NCI-H2107 (cell line): ENCODE data around the gene NR1I2.

Source experiments
- DNase-seq: peaks from one replicate; lab custom pipeline; 2025; lab: John Stamatoyannopoulos, UW

The NR1I2 gene

GRCh38 chr3:119819806-119820205 lies 37.9 kb downstream of the NR1I2 start:
- DNase-seq, result no peak

- no peak for DNase-seq
Observed at GRCh38 chr3:119825820-119826219, 43.9 kb downstream of the NR1I2 start.

GRCh38 chr3:119826711-119827608 lies 45.1 kb downstream of the NR1I2 start:
- no peak for DNase-seq

GRCh38 chr3:119829420-119829819 lies 47.5 kb downstream of the NR1I2 start:
- DNase-seq, result no peak

GRCh38 chr3:119831022-119831421 lies 49.1 kb downstream of the NR1I2 start:
- no peak for DNase-seq

- DNase-seq, result no peak
Observed at GRCh38 chr3:119831941-119832371, 50.1 kb downstream of the NR1I2 start.

GRCh38 chr3:119834754-119835370 lies 53.0 kb downstream of the NR1I2 start:
- DNase-seq, result no peak

- no peak for DNase-seq
Observed at GRCh38 chr3:119835556-119835955, 53.7 kb downstream of the NR1I2 start.

GRCh38 chr3:119841808-119842471 lies 60.0 kb downstream of the NR1I2 start:
- DNase-seq, result no peak

- no peak for DNase-seq
Observed at GRCh38 chr3:119849126-119849525, 67.2 kb downstream of the NR1I2 start.

- DNase-seq, result no peak
Observed at GRCh38 chr3:119856695-119857094, 74.8 kb downstream of the NR1I2 start.

- no peak for DNase-seq
Observed at GRCh38 chr3:119858957-119859356, 77.1 kb downstream of the NR1I2 start.

- DNase-seq, result no peak
Observed at GRCh38 chr3:119859728-119860127, 77.8 kb downstream of the NR1I2 start.

GRCh38 chr3:119861681-119862080 lies 79.8 kb downstream of the NR1I2 start:
- no peak for DNase-seq

GRCh38 chr3:119862616-119863015 lies 80.7 kb downstream of the NR1I2 start:
- DNase-seq, result no peak

GRCh38 chr3:119864476-119864875 lies 82.6 kb downstream of the NR1I2 start:
- no peak for DNase-seq
